GM21717 (cell line): ENCODE data around the gene OSGEP.

Experiments used
- ATAC-seq: cut with Tn5 transposase; IDR thresholded peaks from one replicate; pipeline ENCODE4 v1.9.1; 2021; ENCODE audit warnings: mild to moderate bottlenecking, moderate library complexity; ENCODE audit not compliant: unreplicated experiment

OSGEP gene

DNA sequence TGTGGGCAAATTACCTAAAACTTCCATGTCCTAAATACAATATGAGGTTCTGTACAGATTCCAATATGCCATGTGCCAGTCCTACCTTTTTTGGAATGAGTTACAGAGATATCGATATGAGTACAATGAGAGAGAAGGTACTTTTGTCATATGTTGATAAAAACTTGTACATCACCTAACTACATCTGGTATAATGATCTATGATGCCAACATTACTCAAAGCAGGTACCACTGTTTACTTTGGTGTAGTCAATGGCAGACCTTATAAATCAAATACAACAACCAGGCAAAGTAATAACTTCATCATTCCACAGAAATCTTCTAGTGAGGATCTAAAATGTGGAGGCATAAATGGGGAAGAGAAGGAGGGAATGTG lies 54.0 kb downstream of the OSGEP start:
- ATAC-seq = no peak

DNA sequence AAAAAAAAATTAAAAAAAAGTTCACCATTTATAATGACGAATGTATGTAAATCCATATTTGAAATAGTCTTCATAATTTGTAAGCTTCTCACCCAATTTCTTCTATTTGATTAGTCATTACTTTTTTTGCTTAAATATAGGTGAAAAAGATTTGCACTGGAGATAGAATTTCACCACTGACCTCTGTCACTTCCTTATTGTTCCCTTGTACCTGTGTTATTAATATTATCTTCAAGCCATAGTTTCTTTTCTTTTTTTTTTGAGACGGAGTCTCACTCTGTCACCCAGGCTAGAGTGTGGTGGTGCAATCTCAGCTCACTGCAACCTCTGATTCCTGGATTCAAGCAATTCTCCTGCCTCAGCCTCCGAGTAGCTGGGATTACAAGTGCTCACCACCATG lies 57.1 kb downstream of the OSGEP start:
- ATAC-seq = no peak
